ENCODE results near the gene TPPP2. TPM values are rescaled to one million over a fixed set of nuclear protein-coding genes. Genes with fewer than 3 reads are reported as not detected.
A peak's percentile ranks its signal among the peaks of the same experiment; 100 is the strongest.
"Not testable (repeated sequence)": the region's sequence is repeated elsewhere in the genome, so short reads cannot be mapped to it uniquely, and the experiment has no call there.

Gene TPPP2
- total and polyA plus RNA-seq, 12 donors, result 0.22 to 1.1 (median 0.62) TPM; not detected in 6

DNA sequence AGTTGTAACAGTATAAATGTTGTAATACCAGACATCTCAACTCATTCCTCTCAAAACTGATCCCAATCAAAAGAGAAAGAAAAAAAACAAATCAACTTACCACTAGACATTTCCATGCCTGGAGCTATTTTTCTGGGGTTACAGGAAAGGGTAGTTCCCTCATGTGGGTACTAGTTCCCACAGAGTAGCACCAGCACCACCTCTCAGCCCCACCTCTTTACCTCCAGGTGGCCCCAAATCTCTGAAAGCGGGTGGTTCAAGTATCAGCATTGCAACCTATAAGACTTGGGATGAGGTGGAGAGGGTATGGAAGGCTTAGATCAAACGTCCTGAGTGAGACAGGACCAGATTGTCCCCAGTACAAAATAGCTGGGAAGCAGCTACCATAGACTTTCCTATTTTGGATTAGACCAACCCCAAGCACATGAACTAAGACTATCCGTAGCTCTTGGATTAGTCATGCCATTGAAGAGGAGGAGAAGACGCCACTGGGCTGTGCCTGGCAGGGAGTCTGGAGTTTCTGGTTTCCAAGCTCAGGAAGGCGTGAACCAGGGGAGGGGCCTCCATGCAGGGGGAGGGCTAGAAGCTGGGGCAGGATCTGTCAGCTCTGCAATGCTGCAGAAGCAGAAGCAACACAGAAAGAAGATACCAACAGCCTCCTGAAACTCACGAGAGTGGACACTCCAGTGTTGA is 31.2 kb upstream of the TPPP2 start, which contains the start of gene SLC39A2:
Gene SLC39A2, plus strand, starts transcription at position 620 of the 693 bp plus-strand sequence. CDS start 154 bp downstream, outside the sequence.
- no peaks in the 10 kb centered on the region for H3K4me1 ChIP-seq (replicated peaks in 1 of 2)
- TF ChIP-seq POLR2A (IDR thresholded peaks at IDR 0.05), result no peak
- TF ChIP-seq, protein P1, sequence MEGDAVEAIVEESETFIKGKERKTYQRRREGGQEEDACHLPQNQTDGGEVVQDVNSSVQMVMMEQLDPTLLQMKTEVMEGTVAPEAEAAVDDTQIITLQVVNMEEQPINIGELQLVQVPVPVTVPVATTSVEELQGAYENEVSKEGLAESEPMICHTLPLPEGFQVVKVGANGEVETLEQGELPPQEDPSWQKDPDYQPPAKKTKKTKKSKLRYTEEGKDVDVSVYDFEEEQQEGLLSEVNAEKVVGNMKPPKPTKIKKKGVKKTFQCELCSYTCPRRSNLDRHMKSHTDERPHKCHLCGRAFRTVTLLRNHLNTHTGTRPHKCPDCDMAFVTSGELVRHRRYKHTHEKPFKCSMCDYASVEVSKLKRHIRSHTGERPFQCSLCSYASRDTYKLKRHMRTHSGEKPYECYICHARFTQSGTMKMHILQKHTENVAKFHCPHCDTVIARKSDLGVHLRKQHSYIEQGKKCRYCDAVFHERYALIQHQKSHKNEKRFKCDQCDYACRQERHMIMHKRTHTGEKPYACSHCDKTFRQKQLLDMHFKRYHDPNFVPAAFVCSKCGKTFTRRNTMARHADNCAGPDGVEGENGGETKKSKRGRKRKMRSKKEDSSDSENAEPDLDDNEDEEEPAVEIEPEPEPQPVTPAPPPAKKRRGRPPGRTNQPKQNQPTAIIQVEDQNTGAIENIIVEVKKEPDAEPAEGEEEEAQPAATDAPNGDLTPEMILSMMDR (IDR thresholded peaks at IDR 0.05), result no peak
- no peaks in the 10 kb centered on the region for H3K27me3 ChIP-seq
- 44 to 57% (median 51%) methylated on average over 6 of the region's 6 CpGs for WGBS, 4 donors
- no peaks in the 10 kb centered on the region for H3K9me3 ChIP-seq (replicated peaks in 1 of 3)
- H3K27ac ChIP-seq, result no peak within 1 kb of the TSS
- peaks cover 0 to 36% of the 10 kb centered on the region in 2 donors for H3K36me3 ChIP-seq (replicated peaks in 1 of 2)
- intact Hi-C loops (cut with DNase I), result no loop called here
- peak in 4 of 7 donors; percentile 44 to 60 (median 56) for DNase-seq
- no peak within 1 kb of the TSS for H3K4me3 ChIP-seq

DNA sequence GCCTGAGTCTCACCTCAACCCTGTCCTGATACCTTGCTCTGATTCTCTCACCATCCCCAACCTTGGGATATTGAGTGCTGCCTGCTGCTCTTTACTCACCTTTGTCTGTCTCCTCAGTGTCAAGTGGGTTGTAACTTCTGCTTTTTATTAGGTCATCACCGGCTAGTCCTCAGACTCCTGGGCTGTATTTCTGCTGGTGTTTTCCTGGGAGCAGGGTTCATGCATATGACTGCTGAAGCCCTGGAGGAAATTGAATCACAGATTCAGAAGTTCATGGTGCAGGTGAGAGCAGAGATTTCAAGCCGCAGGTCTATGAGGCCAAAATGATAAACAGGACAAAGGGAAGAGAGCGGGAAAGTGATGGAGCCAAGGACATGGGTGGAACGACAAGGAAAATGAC is 30.4 kb upstream of the TPPP2 start:
- no peaks in the 10 kb centered on the region for H3K27me3 ChIP-seq
- peaks cover 0 to 28% of the 10 kb centered on the region in 2 donors for H3K36me3 ChIP-seq (replicated peaks in 1 of 2)
- no peaks in the 10 kb centered on the region for H3K9me3 ChIP-seq (replicated peaks in 1 of 3)
- intact Hi-C loops (cut with DNase I), result no loop called here
- no peak overlapping the region for H3K27ac ChIP-seq
- no peak for TF ChIP-seq POLR2A (IDR thresholded peaks at IDR 0.05)
- TF ChIP-seq, protein P1 (IDR thresholded peaks at IDR 0.05), result no peak
- no peak overlapping the region for H3K4me3 ChIP-seq
- DNase-seq, result no peak
- no peaks in the 10 kb centered on the region for H3K4me1 ChIP-seq (replicated peaks in 1 of 2)
- 77 to 87% (median 81%) methylated on average over 4 of the region's 4 CpGs for WGBS, 4 donors

DNA sequence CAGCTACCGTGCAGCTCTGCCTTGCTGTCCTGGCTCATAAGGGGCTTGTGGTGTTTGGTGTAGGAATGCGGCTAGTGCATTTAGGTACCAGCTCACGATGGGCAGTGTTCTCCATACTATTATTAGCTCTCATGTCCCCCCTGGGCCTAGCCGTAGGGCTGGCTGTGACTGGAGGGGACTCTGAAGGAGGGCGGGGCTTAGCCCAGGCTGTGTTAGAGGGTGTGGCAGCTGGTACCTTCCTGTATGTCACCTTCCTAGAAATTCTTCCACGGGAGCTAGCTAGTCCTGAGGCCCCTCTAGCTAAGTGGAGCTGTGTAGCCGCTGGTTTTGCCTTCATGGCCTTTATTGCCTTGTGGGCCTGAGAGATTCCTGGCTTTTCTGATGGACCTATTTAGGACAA is 28.8 kb upstream of the TPPP2 start:
- 64 to 81% (median 74%) methylated on average over 5 to 7 of the region's 7 CpGs for WGBS, 4 donors
- intact Hi-C loops (cut with DNase I), result no loop called here
- no peaks in the 10 kb centered on the region for H3K9me3 ChIP-seq (replicated peaks in 1 of 3)
- TF ChIP-seq POLR2A (IDR thresholded peaks at IDR 0.05), result no peak
- TF ChIP-seq, protein P1 (IDR thresholded peaks at IDR 0.05), result no peak
- peaks cover 0 to 12% of the 10 kb centered on the region in 2 donors for H3K36me3 ChIP-seq (replicated peaks in 1 of 2)
- H3K4me1 ChIP-seq (replicated peaks in 1 of 2), result no peaks in the 10 kb centered on the region
- no peak for DNase-seq
- no peaks in the 10 kb centered on the region for H3K27me3 ChIP-seq
- no peak overlapping the region for H3K4me3 ChIP-seq
- H3K27ac ChIP-seq, result no peak overlapping the region

DNA sequence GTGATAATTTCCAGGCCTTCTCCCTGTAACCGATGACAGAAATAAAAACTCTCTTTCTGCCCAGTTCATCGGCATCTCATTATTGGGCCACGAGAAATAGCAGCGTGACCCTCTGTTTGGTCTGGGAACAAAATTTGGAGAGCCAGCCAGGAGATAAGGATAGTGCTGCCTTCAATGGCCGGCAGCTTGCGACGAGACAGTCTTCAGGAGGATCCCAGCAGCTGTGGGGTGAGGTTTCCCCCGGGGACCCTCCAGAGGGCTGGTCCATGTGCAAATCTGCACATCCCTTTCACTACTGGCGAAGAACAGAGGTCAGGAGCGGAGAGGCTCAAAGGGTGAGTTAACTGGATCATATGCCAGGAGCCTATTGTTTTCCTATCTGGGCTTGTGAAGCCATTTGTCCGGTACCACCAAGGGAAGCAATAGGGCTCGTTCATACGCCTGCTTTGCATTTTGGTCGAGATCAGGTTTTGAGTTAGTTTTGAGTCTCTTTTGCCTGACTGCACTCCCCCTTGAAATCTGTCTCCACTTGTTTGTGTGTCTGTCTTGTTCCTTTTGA is 26.1 kb upstream of the TPPP2 start:
- no peak for DNase-seq
- Histone ChIP-seq H3K27ac (no peak overlapping the region), H3K36me3 (replicated peaks in 1 of 2) (no peaks in the 10 kb centered on the region), H3K4me1 (replicated peaks in 1 of 2) (no peaks in the 10 kb centered on the region), H3K4me3 (no peak overlapping the region), H3K27me3 (no peaks in the 10 kb centered on the region), H3K9me3 (replicated peaks in 1 of 3) (no peaks in the 10 kb centered on the region)
- intact Hi-C loops (cut with DNase I), result no loop called here
- TF ChIP-seq, protein P1 (IDR thresholded peaks at IDR 0.05), result no peak
- no peak for TF ChIP-seq POLR2A (IDR thresholded peaks at IDR 0.05)
- WGBS, 4 donors, result 85 to 91% (median 88%) methylated on average over 11 to 14 of the region's 14 CpGs

DNA sequence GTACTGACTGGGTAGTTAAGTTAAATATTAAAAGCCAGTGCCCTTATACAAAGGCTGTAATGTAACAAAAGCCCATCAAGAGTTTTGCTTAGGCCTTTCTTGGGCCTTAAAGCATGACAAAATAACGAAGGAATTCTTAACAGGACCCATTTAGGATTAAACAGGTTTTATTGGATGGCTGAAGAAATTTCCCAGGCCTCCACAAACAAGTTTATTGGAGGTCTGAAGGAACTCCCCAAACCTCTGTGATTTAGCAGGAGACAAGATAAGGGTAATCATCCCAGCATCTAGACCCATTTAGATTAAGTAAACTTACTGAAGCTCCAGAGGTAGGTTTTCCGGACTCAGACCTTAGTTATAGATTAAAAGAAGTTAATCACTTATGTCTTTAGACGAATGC is 20.3 kb upstream of the TPPP2 start:
- H3K9me3 ChIP-seq (replicated peaks in 1 of 3); H3K27ac ChIP-seq; intact Hi-C loops (cut with DNase I); H3K27me3 ChIP-seq; DNase-seq; H3K4me3 ChIP-seq; H3K36me3 ChIP-seq (replicated peaks in 1 of 2); H3K4me1 ChIP-seq (replicated peaks in 1 of 2): not testable (repeated sequence)
- 75 to 86% (median 84%) methylated on average over 3 of the region's 3 CpGs for WGBS, 4 donors

All from adrenal gland (tissue), 12 donors.